Prostate gland (tissue), 2 donors: ENCODE measurements around the gene MORN3. TPM values are rescaled to one million over a fixed set of nuclear protein-coding genes. Genes with fewer than 3 reads are reported as not detected.

ENCODE experiments used
- DNase-seq: peaks from one replicate; pipeline ENCODE4 v3.0.0-alpha.2; 2019; ENCODE audit warnings: low spot score
- H3K27ac ChIP-seq, 2 donors: fragments of 200-600 bp; sonication (generic); 2 replicates each; pipeline ENCODE4 v1.5.1; 2017 to 2019
- H3K27me3 ChIP-seq: fragments of 200-600 bp; sonication (generic); replicated peaks from 2 replicates; pipeline ENCODE4 v1.5.1; 2019; ENCODE audit not compliant: insufficient read depth
- H3K36me3 ChIP-seq, 2 donors: fragments of 200-600 bp; sonication (generic); 1 replicate in 1 of 2; 2 replicates in 1 of 2; pipeline versions ENCODE4 v1.5.1 to v1.8.1; 2017 to 2019
- H3K4me1 ChIP-seq: fragments of 200-600 bp; sonication (generic); replicated peaks from 2 replicates; pipeline ENCODE4 v1.5.1; 2019
- H3K4me3 ChIP-seq, 2 donors: fragments of 200-600 bp; sonication (generic); 2 replicates each; pipeline ENCODE4 v1.5.1; 2017 to 2019
- H3K9me3 ChIP-seq: fragments of 200-600 bp; sonication (generic); 2 replicates; pipeline ENCODE4 v1.5.1; 2017
- CTCF ChIP-seq, 4 experiments: fragments of 200-600 bp in 2 of 4; fragments of 450-650 bp in 2 of 4; sonication (generic) in 2 of 4; IDR thresholded peaks; 1 replicate in 3 of 4; 2 replicates in 1 of 4; pipeline ENCODE4 v1.5.1; 2016 to 2019; ENCODE audit warnings: antibody characterized with exemption in 4 of 4, mild to moderate bottlenecking in 2 of 4, moderate library complexity in 2 of 4
- POLR2A ChIP-seq: fragments of 450-650 bp; IDR thresholded peaks from one replicate; pipeline ENCODE4 v1.6.1; 2016; ENCODE audit warnings: antibody characterized with exemption, mild to moderate bottlenecking
- POLR2AphosphoS5 ChIP-seq: sonication (generic); formaldehyde crosslinking; IDR thresholded peaks from one replicate; pipeline ENCODE4 v1.6.1; 2017; ENCODE audit warnings: antibody characterized with exemption
- WGBS: methylation state at CpG from one replicate; pipeline ENCODE4 v1.1.5; 2018; 5-methylcytosine and 5-hydroxymethylcytosine counted together
- intact Hi-C: fragments of 100-400 bp; cut with DNase I; formaldehyde crosslinking; loops from one replicate; pipeline ENCODE4 v1.14.2; 2022
- small RNA-seq, 2 donors: library from RNA; depleted of rRNA; stranded (forward); fragments of <200 nt; gene quantifications; one replicate each; pipeline ENCODE3, GENCODE V24; 2016
- total RNA-seq, 2 donors: library from RNA; depleted of rRNA; stranded (reverse); fragments of >200 nt; gene quantifications; one replicate each; pipeline ENCODE4 v1.1.0, GENCODE V29; 2016

Gene MORN3
- total RNA-seq, 2 donors from 2014 or later, result 1.5 TPM; not detected in 1

- Histone ChIP-seq H3K9me3 (no peaks in the 10 kb centered on the region), H3K27ac (no peak overlapping the region), H3K4me1 (no peaks in the 10 kb centered on the region), H3K36me3 (no peaks in the 10 kb centered on the region), H3K27me3 (no peaks in the 10 kb centered on the region), H3K4me3 (no peak overlapping the region)
- no peak for DNase-seq
- no peak for TF ChIP-seq CTCF (IDR thresholded peaks at IDR 0.05)
- no peak for TF ChIP-seq POLR2AphosphoS5
- no peak for TF ChIP-seq POLR2A
- WGBS, result 86% methylated on average over 6 of the region's 6 CpGs
- intact Hi-C loops, result no loop called here
Observed at GRCh38 chr12:121600702-121601336, 68.6 kb downstream of the MORN3 start.

Small RNA genes within 50 kb of the gene (small RNA-seq; reads per million reads assigned to genes)
- 0 reads per million in 2 donors for gene RNU6-1004P

Other genes starting within 250 kb of the MORN3 start
- 10 to 100 TPM; 18.1 to 39.3 TPM for gene KDM2B, start 88.6 kb downstream of the MORN3 start, total RNA-seq
- 10 to 100 TPM in 1 of 2 donors, 1 to 10 TPM in 1; 5.5 to 71.1 TPM for gene ORAI1, start 43.1 kb downstream of the MORN3 start, total RNA-seq
- gene TMEM120B, start 43.1 kb upstream of the MORN3 start, total RNA-seq, result 10 to 100 TPM in 1 of 2 donors, 1 to 10 TPM in 1; 9.5 to 12.2 TPM
- gene RHOF, start 124.0 kb upstream of the MORN3 start, total RNA-seq, result 10 to 100 TPM in 1 of 2 donors, 1 to 10 TPM in 1; 9.5 to 23.5 TPM
- 10 to 100 TPM; 19.2 to 27.5 TPM for gene SETD1B, start 134.4 kb upstream of the MORN3 start, total RNA-seq
- gene HPD, start 189.2 kb upstream of the MORN3 start, total RNA-seq, result 1 to 10 TPM in 1 of 2 donors, under 1 TPM in 1; 0.41 to 4.0 TPM
- 10 to 100 TPM; 68.2 to 73.3 TPM for gene PSMD9, start 219.1 kb upstream of the MORN3 start, total RNA-seq
- 1 to 10 TPM in 1 of 2 donors, under 1 TPM in 1; 0.55 to 4.5 TPM for gene CFAP251, start 248.9 kb upstream of the MORN3 start, total RNA-seq